HG03558 (cell line): ENCODE data around the gene SLC9A8.
"Not testable (repeated sequence)": the region's sequence is repeated elsewhere in the genome, so short reads cannot be mapped to it uniquely, and the experiment has no call there.

Source experiments
- ATAC-seq: cut with Tn5 transposase; IDR thresholded peaks from one replicate; pipeline ENCODE4 v1.9.1; 2021; ENCODE audit warnings: moderate number of reproducible peaks; ENCODE audit not compliant: unreplicated experiment; ENCODE audit errors: extremely low read depth

Gene SLC9A8

DNA sequence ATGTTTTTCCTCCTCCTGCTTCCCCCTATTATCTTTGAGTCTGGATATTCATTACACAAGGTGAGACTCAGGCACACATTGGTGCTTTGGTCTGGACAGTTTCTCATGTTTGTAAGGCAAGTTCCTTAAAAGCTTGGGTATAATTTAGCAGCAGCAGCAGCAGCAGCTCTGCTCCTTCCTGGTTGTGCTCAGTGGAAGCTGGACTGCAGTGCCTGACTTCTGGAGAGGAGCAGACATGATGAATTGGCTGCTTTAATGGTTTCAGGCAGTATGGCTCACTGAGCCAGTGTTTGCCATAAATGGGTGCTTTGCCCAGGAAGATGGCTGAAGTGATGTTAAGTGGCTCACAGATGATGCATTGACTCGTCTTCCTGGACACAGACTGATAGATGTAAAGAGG is 32.4 kb downstream of the SLC9A8 start:
- no peak for ATAC-seq

DNA sequence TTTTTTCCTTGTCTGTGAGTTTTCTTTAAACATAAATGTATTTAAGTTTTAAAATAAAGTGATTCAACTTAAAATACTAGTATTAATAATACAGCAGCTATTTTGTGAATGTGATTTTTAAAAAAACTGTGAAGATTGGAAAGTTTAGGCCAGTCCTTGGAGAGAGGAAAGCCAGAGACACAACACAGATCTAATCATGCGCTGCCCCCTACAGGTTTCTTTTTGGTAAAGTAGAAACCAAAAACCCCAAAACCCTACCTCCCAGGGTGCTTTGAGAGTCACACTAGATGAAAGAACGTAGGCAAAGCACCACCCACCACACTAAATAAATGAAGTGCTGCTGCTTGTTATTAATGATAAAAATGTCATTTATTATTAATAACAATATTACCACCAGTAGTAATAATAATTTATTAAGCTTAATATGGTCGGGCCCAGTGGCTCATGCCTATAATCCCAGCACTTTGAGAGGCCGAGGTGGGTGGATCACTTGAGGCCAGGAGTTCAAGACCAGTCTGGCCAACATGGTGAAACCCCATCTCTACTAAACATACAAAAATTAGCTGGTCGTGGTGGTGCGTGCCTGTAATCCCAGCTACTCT is 33.7 kb downstream of the SLC9A8 start:
- no peak for ATAC-seq

DNA sequence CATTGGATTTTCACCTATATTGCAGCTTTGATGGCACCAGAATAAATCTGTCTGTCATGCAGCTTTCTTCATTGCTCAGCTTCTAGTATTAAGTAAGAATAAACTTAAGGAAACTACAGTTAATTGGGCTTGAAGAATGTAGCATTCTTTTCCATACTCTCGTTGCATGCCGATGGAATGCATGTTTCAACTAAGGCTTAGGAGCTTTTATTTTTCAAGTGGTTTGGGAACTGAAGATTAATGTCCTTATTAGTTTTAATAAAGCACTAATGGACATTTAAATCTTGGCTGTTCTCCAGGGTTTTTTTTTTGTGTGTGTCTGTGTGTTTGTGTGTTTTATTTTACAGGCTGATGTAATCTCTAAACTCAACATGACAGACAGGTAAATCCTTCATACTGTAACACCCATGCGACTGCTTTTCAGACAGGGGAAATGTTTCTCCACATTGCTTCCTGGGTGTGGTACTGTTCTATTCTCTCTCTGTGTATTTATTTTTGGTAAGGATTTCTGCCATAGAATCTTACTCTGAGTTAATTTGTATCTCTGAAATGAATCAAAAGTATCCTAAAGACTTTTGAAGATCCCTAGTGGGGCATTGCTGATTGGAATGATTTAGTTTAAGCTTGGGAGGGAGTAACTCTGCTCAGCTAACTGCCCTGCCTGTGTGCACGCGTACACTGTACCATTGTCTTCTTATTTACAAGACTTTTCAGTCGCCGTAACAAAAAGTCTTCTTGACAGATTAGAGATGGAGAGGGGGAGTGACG is 38.0 kb downstream of the SLC9A8 start:
- no peak for ATAC-seq

DNA sequence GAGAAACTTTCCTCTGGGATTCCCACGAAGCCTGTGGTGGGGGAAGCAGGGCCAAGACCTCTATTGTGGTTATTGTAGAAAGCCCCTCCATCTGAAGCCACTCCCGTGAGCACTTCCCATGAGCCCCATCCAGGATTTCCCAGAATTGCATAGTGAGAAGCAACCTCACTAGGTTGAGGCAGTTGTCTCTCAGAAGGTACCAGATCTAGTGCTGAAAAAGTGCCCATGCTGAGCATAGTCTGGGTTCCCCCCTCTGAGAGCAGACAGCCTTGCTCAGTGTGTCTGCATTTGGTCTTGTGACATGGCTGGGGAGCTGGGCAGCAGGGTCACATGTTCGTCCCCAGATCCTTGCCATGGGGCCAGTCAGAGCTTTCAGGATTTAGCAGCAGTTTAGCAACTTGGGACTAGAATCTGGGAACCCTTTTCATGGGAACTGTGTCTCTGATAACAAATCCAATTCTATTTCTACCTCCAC is 38.6 kb downstream of the SLC9A8 start:
- no peak for ATAC-seq

DNA sequence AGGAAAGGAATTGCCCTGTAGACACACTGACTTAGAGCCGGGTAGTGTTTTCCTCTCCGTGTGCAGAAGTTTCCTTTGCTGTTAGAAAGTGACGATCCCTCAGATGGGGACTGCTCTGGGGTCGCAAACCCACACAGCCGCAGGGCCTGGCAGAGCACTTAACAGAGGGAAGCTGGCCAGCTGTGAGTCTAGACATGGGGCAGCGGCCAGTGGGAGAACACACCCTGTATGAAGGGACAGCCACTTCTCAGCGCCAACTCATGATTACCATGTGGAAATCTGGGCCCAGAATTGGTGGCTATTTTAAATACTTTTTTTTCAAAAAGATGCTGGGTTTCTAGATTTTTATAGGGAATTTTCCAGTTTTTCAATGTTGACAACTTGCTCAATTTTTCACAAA is 39.4 kb downstream of the SLC9A8 start:
- no peak for ATAC-seq

DNA sequence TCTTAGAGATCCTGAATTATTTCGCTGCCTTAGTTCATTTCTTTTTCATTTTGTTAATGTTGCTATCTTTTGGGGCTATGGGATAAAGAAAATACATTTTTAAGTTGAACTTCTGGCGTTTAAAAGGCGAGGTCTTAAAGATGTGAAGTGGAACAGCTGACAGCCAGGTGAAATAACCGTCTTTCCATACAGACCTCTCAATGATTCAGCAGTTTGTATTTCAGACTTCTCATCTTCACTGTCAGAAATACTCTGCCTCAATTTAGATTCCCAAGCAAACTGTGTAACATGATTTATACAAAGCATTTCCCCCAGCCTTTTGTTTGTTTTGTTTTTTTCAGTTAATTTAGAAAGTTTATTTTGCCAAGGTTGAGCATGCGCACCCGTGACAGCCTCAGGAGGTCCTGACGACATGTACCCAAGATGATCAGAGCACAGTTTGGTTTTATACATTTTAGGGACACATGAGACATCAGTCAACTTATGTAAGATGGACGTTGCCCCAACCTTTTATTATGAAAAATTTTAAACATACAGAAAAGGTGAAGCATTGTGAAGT is 40.0 kb downstream of the SLC9A8 start:
- ATAC-seq = no peak

DNA sequence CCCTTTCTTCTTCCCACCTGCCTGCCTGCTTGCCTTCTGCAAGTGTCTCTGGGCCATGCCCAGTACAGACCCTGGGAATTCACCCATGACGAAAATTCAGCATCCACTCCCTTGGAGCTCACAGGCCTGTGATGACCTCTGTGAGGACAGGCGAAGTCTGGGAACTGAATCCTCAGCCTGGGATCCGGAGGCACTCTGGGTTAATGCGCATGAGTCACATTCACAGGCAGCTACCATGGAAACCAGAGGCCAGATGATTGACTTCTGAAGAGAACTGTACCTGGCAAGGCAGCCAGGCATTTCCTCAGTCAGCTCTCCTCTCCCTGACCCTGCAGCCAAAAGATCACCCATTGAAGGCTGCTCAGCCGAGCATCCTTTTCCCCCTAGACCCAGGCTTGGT is 41.0 kb downstream of the SLC9A8 start:
- no peak for ATAC-seq

DNA sequence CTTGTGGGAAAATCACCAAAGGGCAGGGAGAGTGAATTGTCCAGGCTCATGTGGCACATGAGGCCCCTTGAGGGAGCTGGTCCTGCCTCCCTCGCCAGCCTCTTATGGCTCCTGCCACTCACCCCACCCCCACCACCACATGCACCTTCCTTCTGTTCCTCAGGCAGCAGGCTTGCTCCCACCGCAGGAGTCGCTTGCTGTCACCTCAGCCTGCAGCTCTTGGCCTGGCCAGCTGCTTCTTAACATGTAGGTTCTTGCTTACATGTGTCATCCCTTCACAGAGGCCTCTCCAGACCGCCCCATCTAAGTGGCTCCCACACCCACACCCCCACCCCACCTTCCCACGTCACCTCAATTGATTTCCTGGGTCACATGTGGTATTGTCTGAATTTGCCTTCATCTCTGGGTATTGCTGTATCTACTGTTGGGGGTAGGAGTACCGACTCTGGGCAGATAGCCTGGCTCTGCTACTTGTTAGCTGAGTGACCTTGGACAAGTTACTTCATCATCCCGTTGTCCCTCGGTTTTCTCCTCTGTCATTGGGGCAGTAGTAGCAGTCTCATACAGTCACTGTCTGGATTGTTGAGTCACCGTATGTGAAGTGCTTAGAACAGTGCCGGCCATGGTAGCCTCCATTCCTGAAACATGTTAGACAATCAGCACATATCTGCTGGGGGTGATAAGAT is 41.7 kb downstream of the SLC9A8 start:
- ATAC-seq = no peak

DNA sequence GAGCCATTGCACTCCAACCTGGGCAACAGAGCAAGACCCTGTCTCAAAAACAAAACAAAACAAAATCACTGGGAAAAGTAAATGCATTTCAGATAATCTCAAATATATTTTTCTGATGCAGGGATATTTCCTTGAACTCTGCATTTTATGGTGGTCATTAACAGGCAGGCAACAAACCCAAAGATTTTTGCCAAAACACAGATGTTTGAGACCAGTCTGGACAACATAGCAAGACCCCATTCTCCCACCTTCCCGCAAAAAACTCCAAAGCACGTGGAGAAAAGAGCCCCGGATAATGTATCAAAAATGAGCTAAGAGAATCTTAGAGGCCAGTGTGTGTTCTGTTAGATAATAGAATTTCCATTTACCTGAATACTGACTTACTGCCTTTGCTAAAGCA is 44.3 kb downstream of the SLC9A8 start:
- ATAC-seq = no peak

DNA sequence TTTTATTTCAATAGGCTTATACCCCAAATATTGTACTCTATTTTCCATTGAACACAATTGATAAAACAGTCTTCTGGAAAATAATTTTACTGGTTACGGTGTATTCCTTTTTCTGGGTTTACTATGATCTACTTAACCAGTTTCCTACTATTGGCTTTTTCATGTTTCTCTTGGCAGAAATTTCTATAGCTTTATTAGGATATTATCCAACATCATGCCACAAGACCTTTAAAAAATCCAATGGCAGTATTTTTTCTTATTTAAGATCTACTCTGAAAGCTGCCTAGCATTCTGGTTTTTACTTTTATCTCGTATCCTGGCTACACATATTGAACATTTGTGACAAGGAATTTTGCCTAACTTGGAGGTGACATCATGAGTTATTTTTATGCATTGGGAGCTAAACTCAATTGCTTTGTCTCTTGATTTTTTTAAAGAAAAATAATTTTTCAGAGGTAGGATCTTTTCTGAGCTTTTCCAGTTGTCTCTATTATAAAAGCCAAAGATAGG is 45.5 kb downstream of the SLC9A8 start:
- no peak for ATAC-seq

DNA sequence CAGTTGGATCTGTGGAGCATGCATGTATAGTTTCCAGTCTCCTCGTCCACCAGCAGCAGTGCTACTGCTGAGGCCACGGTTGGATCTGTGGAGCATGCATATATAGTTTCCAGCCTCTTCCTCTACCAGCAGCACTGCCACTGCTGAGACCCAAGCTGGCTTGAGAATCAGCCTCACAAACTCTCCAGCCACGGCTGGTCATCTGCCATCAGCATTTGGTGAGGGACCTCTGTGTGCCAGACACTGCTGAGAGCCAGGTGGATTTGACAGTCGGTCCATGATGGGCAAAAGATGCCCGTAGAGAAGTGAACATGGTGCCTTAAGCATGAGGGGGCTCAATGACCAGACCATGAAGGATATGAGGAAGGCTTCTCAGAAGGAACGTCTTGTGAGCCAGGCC is 46.4 kb downstream of the SLC9A8 start:
- no peak for ATAC-seq

DNA sequence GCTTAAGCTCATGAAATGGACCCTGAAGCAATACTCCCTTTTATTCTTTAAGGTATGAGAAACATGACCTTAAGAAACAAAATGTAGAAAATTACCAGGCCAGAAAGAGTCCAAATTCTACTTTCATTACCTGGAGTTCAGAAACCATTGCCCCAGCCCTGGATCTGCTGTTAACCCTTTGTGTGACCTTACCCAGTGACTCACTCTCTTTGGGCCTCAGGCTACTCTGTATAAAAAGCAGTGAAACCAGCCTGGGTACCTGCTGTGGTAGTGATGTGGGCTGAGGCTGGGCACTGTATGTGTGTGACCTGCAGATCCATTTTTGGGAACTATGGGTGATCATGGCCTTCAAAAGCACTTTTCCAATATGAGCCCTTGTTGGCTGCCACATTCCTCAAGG is 47.2 kb downstream of the SLC9A8 start:
- no peak for ATAC-seq

DNA sequence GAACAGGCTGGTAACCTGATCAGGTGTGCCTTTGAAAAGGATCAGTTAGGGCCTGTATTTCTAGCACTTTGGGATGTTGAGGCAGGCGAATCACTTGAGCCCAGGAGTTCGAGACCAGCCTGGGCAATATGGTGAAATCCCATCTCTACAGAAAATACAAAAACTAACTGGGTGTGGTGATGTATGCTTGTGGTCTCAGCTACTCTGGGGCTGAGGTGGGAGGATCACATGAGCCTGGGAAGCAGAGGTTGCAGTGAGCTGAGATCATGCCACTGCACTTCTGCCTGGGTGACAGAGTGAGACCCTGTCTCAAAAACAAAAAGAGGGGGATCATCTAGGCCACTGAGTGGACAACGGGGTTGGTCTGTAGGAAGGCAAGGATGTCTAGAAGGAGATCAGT is 48.6 kb downstream of the SLC9A8 start:
- ATAC-seq = not testable (repeated sequence)

DNA sequence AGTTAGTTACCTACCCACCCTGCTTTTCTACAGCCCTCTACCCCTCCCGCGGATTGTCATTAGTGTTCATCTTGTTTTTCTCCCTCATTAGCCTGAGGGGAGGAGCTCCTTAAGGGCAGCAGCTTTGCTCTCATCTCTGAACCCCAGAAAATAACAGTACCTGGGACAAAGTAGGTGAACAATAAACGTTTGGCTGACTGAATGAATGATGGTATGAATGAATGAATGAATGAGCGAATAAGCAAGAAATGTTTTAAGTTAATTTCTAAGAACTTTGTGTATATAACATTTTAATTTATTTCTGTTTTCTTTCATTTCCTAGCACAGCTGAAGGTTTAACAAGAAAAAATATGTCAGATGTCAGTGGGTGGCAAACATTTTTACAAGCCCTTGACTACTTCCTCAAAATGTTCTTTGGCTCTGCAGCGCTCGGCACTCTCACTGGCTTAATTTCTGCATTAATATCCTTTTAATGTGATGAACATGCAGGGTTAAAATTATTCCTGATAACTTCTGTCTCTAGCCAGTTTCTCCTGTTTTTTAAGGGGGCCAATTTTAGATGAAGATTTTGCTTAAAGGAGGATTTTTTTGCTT is 50.1 kb downstream of the SLC9A8 start:
- no peak for ATAC-seq

DNA sequence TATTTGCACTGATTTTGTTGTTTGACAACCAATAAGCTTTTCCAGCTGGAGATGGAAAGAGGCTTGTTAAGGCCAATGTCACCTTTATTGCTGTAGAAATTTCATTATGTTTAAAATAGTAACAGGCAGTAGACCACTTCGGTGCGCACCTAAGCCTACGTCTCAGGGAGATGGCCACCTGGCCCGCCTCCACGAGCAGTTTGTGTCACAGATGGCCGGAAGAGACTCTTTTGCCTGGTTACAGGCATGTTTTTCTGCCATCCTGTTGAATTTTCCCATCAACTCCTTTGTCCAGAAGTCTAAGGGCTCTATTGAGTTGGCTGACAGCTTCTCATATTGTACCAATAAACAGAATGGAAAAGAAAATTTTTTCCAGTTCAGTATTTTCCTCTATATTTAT is 51.0 kb downstream of the SLC9A8 start:
- ATAC-seq = no peak

DNA sequence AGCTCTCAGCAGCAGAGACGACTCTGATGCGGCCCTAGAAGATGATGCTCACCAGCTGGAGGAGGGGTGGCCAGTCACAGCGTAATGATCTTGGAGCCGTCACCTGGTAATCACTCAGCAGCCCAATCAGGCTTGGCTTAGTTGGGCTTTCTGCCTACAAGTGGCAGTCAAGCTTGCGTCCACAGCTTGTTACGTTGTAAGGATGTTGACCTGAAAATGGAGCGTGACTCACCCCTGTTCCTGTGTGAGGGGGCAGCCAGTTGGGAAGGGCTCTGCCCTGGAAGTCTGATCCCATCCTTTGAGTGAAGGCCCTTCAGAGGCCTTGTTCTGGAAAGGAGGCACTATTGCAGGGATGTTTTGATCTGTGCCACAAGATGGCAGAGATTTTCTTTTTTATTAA is 52.9 kb downstream of the SLC9A8 start:
- no peak for ATAC-seq

DNA sequence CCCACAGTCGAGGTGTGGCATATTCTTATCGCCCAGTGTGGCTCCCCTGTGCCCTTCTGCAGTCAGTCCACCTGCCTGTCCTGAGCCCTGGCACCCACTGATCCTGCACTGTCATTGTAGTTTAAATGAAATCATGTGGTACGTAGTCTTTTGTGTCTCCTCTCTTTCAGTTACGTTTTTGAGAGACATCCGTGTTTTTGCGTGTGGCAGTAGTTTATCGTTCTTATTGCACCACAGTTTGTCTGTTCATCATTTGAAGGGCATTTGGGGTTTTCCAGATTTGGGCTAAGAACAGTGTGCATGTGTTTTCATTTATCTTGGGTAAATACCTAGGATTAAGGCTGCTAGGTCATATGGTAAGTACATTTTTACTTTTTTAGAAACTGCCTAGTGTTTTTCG is 53.4 kb downstream of the SLC9A8 start:
- ATAC-seq = no peak

DNA sequence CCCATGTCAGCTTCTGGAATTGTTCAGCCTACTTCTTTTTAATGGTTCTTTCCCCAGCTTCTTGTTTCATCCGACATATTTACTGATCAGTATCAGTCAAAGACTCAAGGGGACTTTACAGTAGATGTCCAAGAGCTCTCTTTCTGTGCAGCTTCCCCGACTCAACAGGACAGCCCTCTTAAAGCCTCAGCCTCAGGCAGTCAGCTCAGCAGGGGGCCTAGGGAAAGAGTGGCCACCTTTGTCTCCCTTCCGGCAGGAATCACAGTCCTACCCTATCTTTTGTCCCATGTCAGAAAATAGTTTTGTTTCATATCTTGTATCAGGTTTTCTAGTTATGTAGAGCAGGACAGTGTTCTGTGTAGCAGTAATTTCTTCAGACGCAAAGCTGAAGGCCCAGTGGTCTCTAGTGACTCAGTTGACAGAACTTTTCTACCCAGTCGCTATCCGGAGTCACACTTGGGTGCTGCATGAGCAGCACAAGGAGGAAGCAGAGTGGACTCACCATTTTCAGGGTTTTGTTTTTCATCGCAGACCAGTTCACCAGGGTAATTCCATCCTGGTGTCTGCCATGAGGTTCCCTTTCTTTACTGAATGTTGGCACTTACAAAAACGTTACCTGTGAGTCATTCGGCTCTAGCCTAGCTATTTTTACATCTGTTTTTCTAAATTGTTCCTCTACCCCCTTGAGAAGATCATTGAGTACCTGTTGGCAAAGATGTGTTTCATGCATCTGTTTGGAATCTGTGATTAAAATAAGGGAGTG is 55.0 kb downstream of the SLC9A8 start:
- ATAC-seq = no peak

DNA sequence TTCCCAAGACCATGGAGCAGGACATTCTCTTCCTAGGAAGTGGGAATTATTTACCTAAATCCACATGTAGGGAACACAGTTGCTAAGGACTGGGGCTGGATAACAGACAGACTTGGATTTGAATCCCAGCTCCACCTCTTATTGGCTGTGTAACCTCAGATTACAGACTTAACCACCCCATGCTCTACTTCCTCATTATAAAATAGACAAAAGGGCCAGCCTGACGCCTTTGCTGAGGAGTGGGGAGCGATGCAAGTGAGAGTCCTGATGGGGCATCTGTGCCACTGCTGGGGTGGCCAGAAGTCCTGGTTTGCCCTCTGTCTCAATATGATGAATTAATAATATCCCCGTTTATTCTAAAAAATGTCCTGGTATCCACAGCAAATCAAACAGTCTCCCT is 55.9 kb downstream of the SLC9A8 start:
- no peak for ATAC-seq

DNA sequence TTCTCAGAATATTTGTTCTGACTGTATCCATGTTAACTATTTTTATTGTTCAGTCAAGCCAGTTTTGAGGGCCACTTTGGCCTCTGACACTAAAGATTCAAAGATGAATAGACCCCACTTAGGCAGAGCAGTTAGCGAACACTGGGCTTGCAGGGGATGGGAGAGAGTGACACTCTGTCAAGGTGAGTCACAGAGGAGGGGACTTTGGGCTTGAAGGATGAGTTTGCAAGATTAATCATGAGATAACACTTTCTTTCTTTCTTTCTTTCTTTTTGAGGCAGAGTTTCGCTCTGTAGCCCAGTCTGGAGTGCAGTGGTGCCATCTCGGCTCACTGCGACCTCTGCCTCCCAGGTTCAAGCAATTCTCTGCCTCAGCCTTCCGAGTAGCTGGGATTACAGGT is 56.3 kb downstream of the SLC9A8 start:
- ATAC-seq = no peak
